H1 (cell line): ENCODE results near the gene PPIF. TPM values are rescaled to one million over a fixed set of nuclear protein-coding genes. Genes with fewer than 3 reads are reported as not detected.

Experiments used
- CTCF ChIA-PET: fragments of 300-600 bp; sonication (Branson Sonifier 250); formaldehyde crosslinking; loops from one replicate; lab custom pipeline; 2021; ENCODE audit not compliant: partially characterized antibody; lab: Charles Lee
- POLR2A ChIA-PET: fragments of 300-600 bp; sonication (Branson Sonifier 250); formaldehyde crosslinking; loops from one replicate; lab custom pipeline; 2021; ENCODE audit warnings: inconsistent platforms; ENCODE audit not compliant: partially characterized antibody; lab: Charles Lee
- DNase-seq, 2 experiments: peaks; one replicate each; pipeline versions ENCODE4 v3.0.0 to v3.0.0-alpha.2; 2010 to 2022; ENCODE audit warnings: low spot score in 2 of 2, low read depth in 1 of 2, mixed read lengths in 1 of 2
- FAIRE-seq: peaks from 2 replicates; lab custom pipeline; 2011; peaks lifted over from hg19 to GRCh38; lab: Jason Lieb, UNC
- H2AFZ ChIP-seq: 2 replicates; pipeline ENCODE4 v1.8.1; 2012; ENCODE audit warnings: low read length, inconsistent platforms
- H2AK5ac ChIP-seq: 2 replicates; pipeline ENCODE4 v1.6.1; 2013; ENCODE audit warnings: low read depth, low read length
- H2BK120ac ChIP-seq: replicated peaks from 2 replicates; pipeline ENCODE3; 2013; ENCODE audit warnings: low read depth, low read length, inconsistent platforms
- H2BK12ac ChIP-seq: 2 replicates; pipeline ENCODE4 v1.6.1; 2013; ENCODE audit warnings: low read depth, low read length
- H2BK15ac ChIP-seq: 2 replicates; pipeline ENCODE4 v1.6.1; 2013; ENCODE audit warnings: low read length
- H2BK20ac ChIP-seq: 2 replicates; pipeline ENCODE4 v1.6.1; 2013; ENCODE audit warnings: low read length
- H2BK5ac ChIP-seq: 2 replicates; pipeline ENCODE4 v1.6.1; 2013; ENCODE audit warnings: low read depth, low read length
- H3K14ac ChIP-seq: 2 replicates; pipeline ENCODE4 v1.6.1; 2013; ENCODE audit warnings: inconsistent platforms; ENCODE audit not compliant: insufficient read length
- H3K18ac ChIP-seq: 2 replicates; pipeline ENCODE4 v1.6.1; 2013; ENCODE audit warnings: low read length; ENCODE audit errors: extremely low read depth
- H3K23ac ChIP-seq: 2 replicates; pipeline ENCODE4 v1.6.1; 2013; ENCODE audit warnings: inconsistent platforms; ENCODE audit not compliant: insufficient read length
- H3K23me2 ChIP-seq: 2 replicates; pipeline ENCODE4 v1.6.1; 2013; ENCODE audit warnings: low read depth, low read length
- H3K27ac ChIP-seq: 2 replicates; pipeline ENCODE4 v1.6.1; 2011; ENCODE audit warnings: low read depth, low read length, inconsistent platforms
- H3K27me3 ChIP-seq, 4 experiments: replicated peaks in 1 of 4; 1 replicate in 1 of 4; 2 replicates in 3 of 4; pipeline versions ENCODE4 v1.6.1 to v1.8.1; 2011 to 2013; ENCODE audit warnings: low read length in 3 of 4, mild to moderate bottlenecking in 3 of 4, inconsistent platforms in 2 of 4, mixed read lengths in 2 of 4, moderate library complexity in 1 of 4; ENCODE audit not compliant: control insufficient read depth in 3 of 4, insufficient read depth in 3 of 4; ENCODE audit errors: extremely low read depth in 1 of 4
- H3K36me3 ChIP-seq, 4 experiments: 2 replicates each; pipeline versions ENCODE4 v1.6.1 to v1.8.1; 2011 to 2013; ENCODE audit warnings: mild to moderate bottlenecking in 4 of 4, low read length in 3 of 4, moderate library complexity in 2 of 4, control low read depth in 1 of 4, inconsistent platforms in 1 of 4; ENCODE audit not compliant: insufficient read depth in 4 of 4, control insufficient read depth in 2 of 4
- H3K4ac ChIP-seq: replicated peaks from 2 replicates; pipeline ENCODE3; 2013; ENCODE audit warnings: low read length, low read depth, mixed read lengths, inconsistent platforms; ENCODE audit not compliant: insufficient read length
- H3K4me1 ChIP-seq, 4 experiments: replicated peaks in 1 of 4; 1 replicate in 1 of 4; 2 replicates in 3 of 4; pipeline versions ENCODE4 v1.6.1 to v1.8.1; 2011 to 2013; ENCODE audit warnings: low read length in 3 of 4, inconsistent platforms in 2 of 4, mixed read lengths in 1 of 4; ENCODE audit not compliant: insufficient read depth in 4 of 4, control insufficient read depth in 3 of 4
- H3K4me2 ChIP-seq, 2 experiments: 2 replicates each; pipeline versions ENCODE4 v1.6.1 to v1.8.1; 2011 to 2013; ENCODE audit warnings: low read depth in 2 of 2, low read length in 2 of 2, control low read depth in 1 of 2, inconsistent platforms in 1 of 2, mild to moderate bottlenecking in 1 of 2; ENCODE audit not compliant: insufficient read depth in 1 of 2
- H3K4me3 ChIP-seq, 4 experiments: fragments of 200-600, 300-600 bp in 1 of 4; sonication (generic), shearing (Covaris generic), sonication (Bioruptor Twin) in 1 of 4; 2 replicates each; pipeline versions ENCODE4 v1.5.1 to v1.8.1; 2011 to 2016; ENCODE audit warnings: low read length in 4 of 4, low read depth in 3 of 4, control low read depth in 2 of 4, inconsistent platforms in 2 of 4, mild to moderate bottlenecking in 2 of 4, mixed read lengths in 1 of 4, moderate library complexity in 1 of 4; ENCODE audit not compliant: insufficient read depth in 2 of 4; ENCODE audit errors: extremely low read depth in 1 of 4
- H3K56ac ChIP-seq: replicated peaks from 2 replicates; pipeline ENCODE3; 2013; ENCODE audit warnings: low read depth, mild to moderate bottlenecking, mixed read lengths, low read length, inconsistent platforms; ENCODE audit not compliant: insufficient read length
- H3K79me1 ChIP-seq: 2 replicates; pipeline ENCODE4 v1.6.1; 2013; ENCODE audit warnings: low read depth, low read length, control low read depth
- H3K79me2 ChIP-seq, 2 experiments: 2 replicates each; pipeline versions ENCODE4 v1.6.1 to v1.8.1; 2012 to 2013; ENCODE audit warnings: low read length in 2 of 2, mild to moderate bottlenecking in 2 of 2, inconsistent platforms in 1 of 2; ENCODE audit not compliant: insufficient read depth in 2 of 2, control insufficient read depth in 1 of 2
- H3K9ac ChIP-seq, 4 experiments: replicated peaks in 1 of 4; 1 replicate in 1 of 4; 2 replicates in 3 of 4; pipeline versions ENCODE4 v1.6.1 to v1.8.1; 2011 to 2013; ENCODE audit warnings: low read depth in 3 of 4, low read length in 3 of 4, control low read depth in 2 of 4, mild to moderate bottlenecking in 2 of 4, moderate library complexity in 2 of 4, inconsistent platforms in 1 of 4; ENCODE audit errors: extremely low read depth in 1 of 4
- H3K9me3 ChIP-seq, 2 experiments: 2 replicates each; pipeline versions ENCODE4 v1.6.1 to v1.8.1; 2012 to 2013; ENCODE audit warnings: mild to moderate bottlenecking in 2 of 2, moderate library complexity in 2 of 2, control low read depth in 1 of 2, inconsistent platforms in 1 of 2, low read depth in 1 of 2, low read length in 1 of 2, mixed read lengths in 1 of 2; ENCODE audit not compliant: insufficient read depth in 2 of 2
- H4K20me1 ChIP-seq, 2 experiments: replicated peaks in 1 of 2; 2 replicates each; pipeline versions ENCODE3 to v1.8.1; 2011 to 2013; ENCODE audit warnings: inconsistent platforms in 2 of 2, low read length in 2 of 2, mild to moderate bottlenecking in 1 of 2; ENCODE audit not compliant: insufficient read depth in 2 of 2, control insufficient read depth in 1 of 2
- H4K5ac ChIP-seq: 2 replicates; pipeline ENCODE4 v1.6.1; 2013; ENCODE audit warnings: low read length, low read depth, mixed read lengths, inconsistent platforms; ENCODE audit not compliant: insufficient read length
- H4K8ac ChIP-seq: 2 replicates; pipeline ENCODE4 v1.8.0; 2013; ENCODE audit warnings: mild to moderate bottlenecking, moderate library complexity, low read length, inconsistent platforms; ENCODE audit not compliant: insufficient read depth; ENCODE audit errors: extremely low read depth
- H4K91ac ChIP-seq: replicated peaks from 2 replicates; pipeline ENCODE3; 2013; ENCODE audit warnings: low read length, mixed read lengths, inconsistent platforms; ENCODE audit not compliant: insufficient read length
- CHD1 ChIP-seq: IDR thresholded peaks from 2 replicates; pipeline ENCODE4 v1.6.1; 2012; ENCODE audit warnings: low read depth, low read length, improper control_type of control experiment
- CHD2 ChIP-seq: IDR thresholded peaks from 2 replicates; pipeline ENCODE4 v1.6.1; 2012; ENCODE audit warnings: low read length, improper control_type of control experiment
- WGBS, 2 experiments: shearing (Covaris generic) in 1 of 2; methylation state at CpG; one replicate each; pipeline versions ENCODE4 v1.1.6 to v1.1.7; 2013 to 2015; ENCODE audit warnings: low lambda C conversion rate in 2 of 2, mixed read lengths in 2 of 2, inconsistent platforms in 1 of 2, low coverage in 1 of 2, missing lambda C conversion rate in 1 of 2; ENCODE audit not compliant: insufficient replicate concordance in 2 of 2, insufficient coverage in 1 of 2, insufficient read length in 1 of 2; ENCODE audit errors: extremely low coverage in 1 of 2, missing lambda C conversion rate in 1 of 2; 5-methylcytosine and 5-hydroxymethylcytosine counted together
- polyA plus RNA-seq, 7 experiments: library from polyadenylated mRNA; depleted of rRNA in 3 of 7; stranded (reverse) in 5 of 7; unstranded in 2 of 7; fragments of >200 nt in 5 of 7; fragments of 200-250 nt in 2 of 7; gene quantifications; 1 replicate in 5 of 7; 2 replicates in 1 of 7; 4 replicates in 1 of 7; pipeline versions ENCODE4 v1.2.1 to v1.2.3, GENCODE V29; 2011 to 2013; ENCODE audit warnings: missing spikeins in 2 of 7, mixed read lengths in 2 of 7
- total RNA-seq: library from RNA; stranded (reverse); fragmentation: NEBNext Ultra II Directional; extraction: Animal tissue kit (Norgen Biotek cat#: 25700); gene quantifications from 2 replicates; pipeline ENCODE4 v1.2.1, GENCODE V29; 2021

Gene PPIF
- total and polyA plus RNA-seq, 2 of the 8 experiments (the other 6 are each of a cell fraction or from before 2014, with no cell fraction given): 70.2 to 77.6 TPM

- Histone ChIP-seq H3K27ac (no peak overlapping the region), H3K9ac (no peak overlapping the region), H3K56ac (no peak overlapping the region), H4K91ac (no peak overlapping the region), H3K14ac (no peak overlapping the region), H4K20me1 (no peaks in the 10 kb centered on the region), H2BK12ac (no peak overlapping the region), H3K23me2 (peaks cover 12% of the 10 kb centered on the region; the same call in 1 of the 2 replicates), H4K8ac (no peak overlapping the region), H3K4ac (no peak overlapping the region), H3K9me3 (peaks cover 2 to 4% of the 10 kb centered on the region in 2 experiments; a peak in 2 of 4 replicates), H4K5ac (no peak overlapping the region), H3K79me1 (no peaks in the 10 kb centered on the region), H2BK5ac (no peak overlapping the region), H3K27me3 (no peaks in the 10 kb centered on the region), H3K4me2 (no peak overlapping the region), H2AFZ (no peak overlapping the region), H2AK5ac (no peak overlapping the region), H2BK20ac (no peak overlapping the region), H3K4me1 (peaks cover 0 to 2% (median 0%) of the 10 kb centered on the region in 4 experiments; a peak in 2 of 7 replicates), H2BK15ac (no peak overlapping the region), H3K23ac (no peak overlapping the region), H3K36me3 (no peaks in the 10 kb centered on the region), H2BK120ac (no peak overlapping the region), H3K4me3 (no peak overlapping the region), H3K79me2 (no peaks in the 10 kb centered on the region; a peak in 1 of 4 replicates), H3K18ac (no peak overlapping the region)
- ChIA-PET POLR2A (no interaction called here), CTCF (interaction anchor here (1.5 kb wide), 2 partner anchors 9 to 72 kb away, joined by 3 to 5 read pairs; no protein-coding TSS in a partner anchor)
- TF ChIP-seq CHD1 (no peak), CHD2 (no peak)
- no peak for FAIRE-seq
- no peak for DNase-seq
- 98% methylated on average over 6 of the region's 6 CpGs; no CpG with 5 or more reads in 1 of the 2 experiments for WGBS, 2 experiments
Observed at GRCh38 chr10:79328147-79328701, 19.0 kb upstream of the PPIF start.
